ENCODE data around the gene TPP1.

TPP1 gene

DNA sequence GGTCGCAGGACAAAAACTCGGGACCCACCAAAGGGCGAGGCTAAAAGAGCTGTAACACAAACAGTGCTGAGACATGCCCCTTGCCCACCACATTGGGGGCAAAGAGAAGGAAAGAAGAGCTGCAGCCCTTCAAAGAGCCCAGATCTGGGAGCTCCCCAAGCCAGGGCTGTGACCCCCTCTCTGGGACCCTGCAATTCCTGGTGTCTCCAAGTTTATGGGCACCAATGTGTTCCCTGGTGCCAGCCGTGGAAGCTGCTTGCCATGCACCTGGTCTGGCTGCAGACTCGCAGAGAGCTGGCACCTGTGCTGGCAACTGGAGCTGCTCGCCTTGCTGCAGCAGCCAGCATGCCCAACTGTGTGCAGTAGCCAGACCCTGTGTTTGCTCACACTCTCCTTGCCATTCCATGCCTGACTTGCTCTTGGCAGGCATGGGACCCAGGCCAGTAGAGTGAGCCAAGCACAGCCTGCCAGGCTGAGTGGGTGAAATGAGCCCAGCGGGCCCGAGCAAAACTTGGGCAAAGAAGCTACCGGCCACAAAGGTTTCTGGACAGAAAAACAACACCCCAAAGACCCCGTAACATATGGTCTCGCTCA is 31.8 kb downstream of the TPP1 start:
- DNase-seq (ENCODE audit: low read depth) = no peak

DNA sequence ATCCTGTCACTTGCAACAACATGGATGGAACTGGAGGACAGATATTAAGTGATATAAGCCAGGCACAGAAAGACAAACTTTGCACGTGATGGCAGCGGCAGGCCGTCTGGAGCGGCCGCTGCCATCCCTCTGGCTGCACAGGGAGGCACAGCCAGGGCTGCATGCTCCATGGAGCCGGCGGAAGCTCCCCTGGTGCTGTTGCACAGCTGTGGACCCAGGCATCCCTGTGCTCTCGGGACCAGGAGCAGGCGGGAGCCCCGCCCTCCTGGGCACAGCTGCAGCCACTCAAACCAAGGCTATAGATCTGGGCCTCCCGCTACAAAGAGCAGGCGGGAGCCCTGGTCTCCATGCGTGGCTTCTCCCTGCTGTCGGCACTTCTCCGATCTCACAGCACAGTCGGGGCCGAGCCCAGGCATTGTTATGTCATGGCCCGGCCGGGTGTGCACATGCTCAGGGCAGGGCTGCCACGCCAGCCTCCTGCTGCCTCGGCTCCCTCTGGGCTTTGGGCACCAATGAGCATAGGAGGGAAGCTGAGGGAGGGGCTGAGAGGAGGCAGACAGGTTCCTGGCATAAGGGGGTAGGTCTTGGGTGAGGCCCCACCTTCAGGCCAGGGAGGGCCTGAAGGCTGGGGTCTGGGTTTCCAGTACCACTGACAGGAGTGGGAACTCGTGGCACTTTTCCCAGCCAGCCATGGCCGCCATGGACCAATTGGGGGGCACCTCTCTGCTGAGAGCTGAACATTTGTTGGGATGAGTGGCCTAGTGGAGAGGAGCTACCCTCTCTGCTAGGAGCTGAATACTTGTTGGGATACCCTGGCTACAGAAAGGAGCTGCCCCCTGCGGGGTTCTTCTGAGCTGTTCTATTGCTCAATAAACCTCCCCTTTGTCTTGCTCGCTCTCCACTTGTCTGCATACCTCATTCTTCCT is 32.5 kb downstream of the TPP1 start:
- DNase-seq (ENCODE audit: low read depth) = no peak

DNA sequence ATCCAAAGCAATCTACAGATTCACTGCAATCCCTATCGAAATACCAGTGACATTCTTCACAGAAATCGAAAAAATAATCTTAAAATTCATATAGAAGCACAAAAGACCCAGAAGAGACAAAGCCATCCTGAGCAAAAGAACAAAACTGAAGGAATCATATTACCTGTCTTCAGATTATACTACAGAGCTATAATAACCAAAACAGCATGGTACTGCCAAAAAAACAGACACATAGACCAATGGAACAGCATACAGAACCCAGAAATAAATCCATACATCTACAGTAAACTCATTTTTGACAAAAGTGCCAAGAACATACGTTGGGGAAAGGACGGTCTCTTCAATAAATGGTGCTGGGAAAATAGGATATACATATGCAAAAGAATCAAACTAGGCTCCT is 34.7 kb downstream of the TPP1 start:
- DNase-seq (ENCODE audit: low read depth) = no peak

- no peak for DNase-seq (ENCODE audit: low read depth)
Measured at GRCh38 chr11:6583584-6583983, 35.6 kb downstream of the TPP1 start.

DNA sequence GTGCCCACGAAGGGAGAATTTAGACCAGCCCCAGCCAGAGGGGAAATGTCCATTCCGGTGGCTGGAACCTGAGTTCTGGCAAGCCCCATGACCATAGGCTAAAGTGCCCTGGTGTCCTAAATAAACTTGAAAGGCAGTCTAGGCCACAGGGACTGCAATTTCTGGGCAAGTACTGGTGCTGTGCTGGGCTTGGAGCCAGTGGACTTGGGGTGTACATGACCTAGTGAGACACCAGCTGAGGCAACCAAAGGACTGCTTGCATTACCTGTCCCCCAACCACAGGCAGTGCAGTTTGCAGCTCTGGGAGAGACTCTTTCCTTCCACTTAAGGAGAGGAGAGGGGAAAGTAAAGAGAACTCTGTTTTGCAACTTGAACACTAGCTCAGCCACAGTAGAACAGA is 39.5 kb downstream of the TPP1 start:
- DNase-seq (ENCODE audit: low read depth) = no peak

- no peak for DNase-seq (ENCODE audit: low read depth)
Measured at GRCh38 chr11:6578134-6578533, 41.1 kb downstream of the TPP1 start.

DNA sequence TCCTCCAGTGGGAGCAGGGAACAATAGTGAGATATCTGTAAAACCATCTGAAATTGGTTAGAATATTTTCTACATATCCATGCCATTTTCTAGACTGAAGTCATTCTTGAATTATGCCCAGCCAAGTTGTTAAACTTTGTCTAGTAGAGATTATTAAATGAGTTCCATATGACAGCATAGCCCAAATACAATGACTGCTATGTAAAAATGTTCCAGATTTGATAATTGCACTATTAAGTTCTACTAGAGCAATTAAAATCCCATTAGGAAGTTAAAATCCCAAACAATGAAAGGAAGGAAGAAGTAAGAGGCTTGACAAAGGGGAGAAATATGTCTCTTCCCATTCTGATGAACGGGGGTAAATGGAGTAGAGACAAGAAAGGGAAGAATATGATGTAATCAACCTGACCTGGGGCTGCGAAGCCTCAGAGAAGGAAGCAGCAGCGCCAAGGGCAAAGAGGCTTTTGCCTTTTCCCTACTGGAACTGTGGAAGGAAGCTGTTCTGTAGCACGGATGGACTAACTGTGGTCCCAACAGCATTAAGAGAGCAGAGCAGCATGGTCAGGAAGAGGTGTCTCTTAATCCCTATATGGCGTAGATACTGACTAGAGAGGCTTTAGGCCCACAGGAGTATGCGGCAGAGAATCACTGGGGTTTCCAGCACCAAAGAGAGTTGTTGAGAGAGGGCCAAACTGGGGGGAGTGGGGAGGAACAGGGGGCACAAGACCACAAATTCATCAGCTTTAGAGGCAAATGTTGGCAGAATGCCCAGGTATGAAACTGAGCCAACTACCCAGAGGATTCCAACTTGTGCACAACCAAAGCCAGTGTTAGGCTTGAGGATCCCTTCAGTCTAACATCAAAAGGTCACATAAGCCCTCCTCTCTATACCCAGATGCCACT is 42.5 kb downstream of the TPP1 start:
- peak; percentile 6 for DNase-seq (ENCODE audit: low read depth)

DNA sequence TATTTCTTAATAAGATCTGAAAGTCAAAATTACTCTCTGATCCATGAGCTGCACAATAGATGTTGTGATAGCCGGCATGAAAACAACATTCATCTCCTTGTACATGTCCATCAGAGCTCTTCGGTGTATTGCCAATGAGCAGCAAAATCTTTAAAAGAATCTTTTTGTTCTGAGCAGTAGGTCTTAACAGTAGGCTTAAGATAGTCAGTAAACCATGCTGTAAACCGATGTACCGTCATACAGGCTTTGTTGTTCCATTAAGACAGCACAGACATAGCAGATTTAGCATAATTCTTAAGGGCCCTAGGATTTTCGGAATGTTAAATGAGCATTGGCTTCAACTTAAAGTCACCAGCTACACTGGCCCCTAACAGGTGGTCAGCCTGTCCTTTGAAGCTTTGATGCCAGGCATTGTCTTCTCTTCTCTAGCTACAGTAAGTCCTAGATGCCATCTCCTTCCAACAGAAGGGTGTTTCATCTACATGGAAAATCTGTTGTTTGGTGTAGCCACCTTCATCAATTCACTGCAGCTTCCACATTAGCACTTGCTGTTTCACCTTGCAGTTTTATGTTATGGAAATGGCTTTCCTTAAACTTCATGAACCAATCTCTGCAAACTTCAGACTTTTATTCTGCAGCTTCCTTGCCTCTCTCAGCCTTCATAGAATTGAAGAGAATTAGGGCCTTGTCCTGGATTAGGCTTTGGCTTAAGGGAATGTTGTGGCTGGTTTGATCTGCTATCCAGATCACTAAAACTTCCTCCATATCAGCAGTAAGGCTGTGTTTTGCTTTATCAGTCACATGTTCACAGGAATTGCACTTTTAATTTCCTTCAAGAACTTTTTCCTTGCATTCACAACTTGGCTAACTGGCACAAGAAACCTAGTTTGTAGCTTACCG is 44.2 kb downstream of the TPP1 start:
- no peak for DNase-seq (ENCODE audit: low read depth)

GRCh38 chr11:6572215-6572614 is 47.0 kb downstream of the TPP1 start:
- peak; percentile 39 for DNase-seq (ENCODE audit: low read depth)

GRCh38 chr11:6571434-6572008 is 47.7 kb downstream of the TPP1 start:
- no peak for DNase-seq (ENCODE audit: low read depth)

- no peak for DNase-seq (ENCODE audit: low read depth)
Measured at GRCh38 chr11:6570691-6571427, 48.4 kb downstream of the TPP1 start.

DNA sequence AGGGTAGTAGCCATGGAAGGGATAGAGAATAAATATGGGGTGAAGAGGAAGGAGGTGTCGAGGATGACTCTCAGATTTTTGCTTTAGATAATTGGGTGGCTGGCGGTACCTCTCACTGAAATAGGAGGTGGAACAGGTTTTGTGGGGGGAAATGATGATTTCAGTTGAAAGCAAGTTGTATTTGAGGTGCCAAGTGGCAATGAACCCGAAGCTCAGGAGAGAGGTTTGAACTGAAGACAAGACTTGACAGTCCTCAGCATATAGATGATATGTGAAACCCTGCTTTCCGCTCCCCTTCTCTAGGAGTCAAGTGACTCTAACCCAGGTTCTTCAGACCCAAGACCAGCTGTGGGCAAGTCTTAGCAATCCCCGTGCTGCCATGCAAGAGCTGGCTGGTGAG is 49.5 kb downstream of the TPP1 start:
- no peak for DNase-seq (ENCODE audit: low read depth)

- peak; percentile 22 for DNase-seq (ENCODE audit: low read depth)
Measured at GRCh38 chr11:6568191-6568918, 50.9 kb downstream of the TPP1 start.

- no peak for DNase-seq (ENCODE audit: low read depth)
Measured at GRCh38 chr11:6567371-6567745, 51.9 kb downstream of the TPP1 start.

- DNase-seq (ENCODE audit: low read depth) = no peak
Measured at GRCh38 chr11:6566704-6567370, 52.4 kb downstream of the TPP1 start.

GRCh38 chr11:6565988-6566703 is 53.1 kb downstream of the TPP1 start:
- no peak for DNase-seq (ENCODE audit: low read depth)

DNA sequence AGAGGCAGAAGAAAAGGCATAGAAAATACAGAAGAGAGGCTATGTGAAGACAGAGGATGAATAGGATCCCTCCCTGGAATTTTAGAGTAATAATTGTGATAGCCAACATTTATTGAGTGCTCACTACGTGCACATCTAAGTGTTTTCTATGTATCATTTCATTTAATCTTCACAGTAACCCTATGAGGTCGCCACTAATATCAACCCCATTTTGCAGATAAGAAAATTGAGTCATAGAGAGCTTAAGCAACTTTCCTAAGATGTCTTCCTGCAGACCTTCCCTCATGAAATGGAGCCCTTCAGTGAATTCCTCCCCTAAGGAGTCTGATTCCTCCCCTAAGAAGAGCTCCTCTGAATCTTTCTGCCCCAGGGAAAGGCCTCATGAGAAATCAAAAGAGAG is 53.9 kb downstream of the TPP1 start:
- no peak for DNase-seq (ENCODE audit: low read depth)

GRCh38 chr11:6563667-6564066 is 55.6 kb downstream of the TPP1 start:
- no peak for DNase-seq (ENCODE audit: low read depth)
